WTC11 (cell line): ENCODE data around the gene TP53AIP1.

Experiments
- CREM ChIP-seq: sonication (generic); formaldehyde crosslinking; IDR thresholded peaks from 2 replicates; pipeline ENCODE4 v1.8.1; 2022; ENCODE audit warnings: mild to moderate bottlenecking, missing genetic modification reagents, moderate library complexity
- CTCF ChIP-seq: fragments of 200-600 bp; IDR thresholded peaks from 2 replicates; pipeline ENCODE4 v1.8.0; 2022; ENCODE audit warnings: antibody characterized with exemption
- FOXK1 ChIP-seq: sonication (generic); formaldehyde crosslinking; IDR thresholded peaks from 2 replicates; pipeline ENCODE4 v1.8.0; 2022; ENCODE audit warnings: mild to moderate bottlenecking, moderate library complexity, missing genetic modification reagents
- MAX ChIP-seq: sonication (generic); formaldehyde crosslinking; IDR thresholded peaks from 2 replicates; pipeline ENCODE4 v1.8.0; 2022; ENCODE audit warnings: mild to moderate bottlenecking, missing genetic modification reagents
- MYBL2 ChIP-seq: sonication (generic); formaldehyde crosslinking; IDR thresholded peaks from 2 replicates; pipeline ENCODE4 v1.8.1; 2023; ENCODE audit warnings: mild to moderate bottlenecking, moderate library complexity, missing genetic modification reagents
- SMAD3 ChIP-seq: sonication (generic); formaldehyde crosslinking; IDR thresholded peaks from 2 replicates; pipeline ENCODE4 v1.8.0; 2022; ENCODE audit warnings: missing genetic modification reagents, mild to moderate bottlenecking, borderline replicate concordance
- SOX15 ChIP-seq: fragments of 250-450 bp; sonication (Bioruptor Pico); IDR thresholded peaks from 2 replicates; pipeline ENCODE4 v1.9.0; 2021; ENCODE audit warnings: mild to moderate bottlenecking
- USF2 ChIP-seq: sonication (generic); formaldehyde crosslinking; IDR thresholded peaks from 2 replicates; pipeline ENCODE4 v1.8.1; 2023; ENCODE audit warnings: mild to moderate bottlenecking, missing genetic modification reagents, moderate library complexity
- ZBTB43 ChIP-seq: sonication (generic); formaldehyde crosslinking; IDR thresholded peaks from 2 replicates; pipeline ENCODE4 v1.8.1; 2023; ENCODE audit warnings: mild to moderate bottlenecking, missing genetic modification reagents
- ZNF512 ChIP-seq: sonication (generic); formaldehyde crosslinking; IDR thresholded peaks from 2 replicates; pipeline ENCODE4 v1.8.1; 2022; ENCODE audit warnings: missing genetic modification reagents, borderline replicate concordance

- TF ChIP-seq CTCF, result no peak
- no peak for TF ChIP-seq MAX
- TF ChIP-seq ZNF512 (CRISPR knock-in tag), result no peak
- TF ChIP-seq ZBTB43 (CRISPR knock-in tag), result no peak
- no peak for TF ChIP-seq MYBL2 (CRISPR knock-in tag)
- no peak for TF ChIP-seq SOX15
- TF ChIP-seq SMAD3 (CRISPR knock-in tag), result no peak
- no peak for TF ChIP-seq USF2 (CRISPR knock-in tag)
- no peak for TF ChIP-seq FOXK1
- no peak for TF ChIP-seq CREM (CRISPR knock-in tag)
Observed at GRCh38 chr11:128894685-128895084, 48.0 kb downstream of the TP53AIP1 start.
